NCI-H345 (cell line): ENCODE results near the gene GATA3.

Source experiments
- DNase-seq: peaks from one replicate; lab custom pipeline; 2025; lab: John Stamatoyannopoulos, UW

The GATA3 gene

DNA sequence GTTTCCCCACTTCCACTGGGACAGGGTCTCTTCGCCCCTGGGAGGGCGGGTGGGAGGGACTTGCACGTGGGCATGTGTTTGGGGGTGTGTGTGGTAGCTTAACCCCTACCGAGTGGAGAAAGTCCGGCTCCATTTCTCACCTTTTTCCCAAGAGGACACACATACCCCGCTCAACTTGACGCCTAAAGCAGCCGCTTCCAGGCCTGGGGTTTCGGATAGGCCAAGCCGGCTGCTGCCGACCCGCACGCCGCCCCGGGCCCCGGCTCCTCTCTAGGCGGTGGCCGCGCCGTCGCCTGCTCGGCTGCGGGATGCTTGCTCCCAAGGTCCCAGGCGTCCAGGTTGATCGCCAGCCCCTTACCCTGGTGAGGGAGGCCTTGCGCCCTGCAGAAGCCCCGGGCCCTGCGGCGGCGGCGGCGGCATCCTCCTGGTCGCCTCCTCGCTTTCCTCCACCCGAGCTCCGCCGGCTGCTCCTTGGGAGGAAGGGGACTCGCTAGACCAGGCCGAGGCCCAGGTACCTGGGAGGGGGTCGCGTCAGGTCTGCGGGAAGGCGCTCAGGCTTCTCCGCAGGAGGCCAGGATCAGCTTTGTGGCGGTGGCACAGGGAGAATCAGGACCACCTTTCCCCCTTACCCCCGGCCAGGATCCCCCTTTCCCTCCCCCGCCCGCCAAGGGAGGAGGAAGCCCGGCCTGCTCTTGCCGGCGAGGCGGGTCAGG is 3.2 kb upstream of the GATA3 start:
- no peak for DNase-seq

DNA sequence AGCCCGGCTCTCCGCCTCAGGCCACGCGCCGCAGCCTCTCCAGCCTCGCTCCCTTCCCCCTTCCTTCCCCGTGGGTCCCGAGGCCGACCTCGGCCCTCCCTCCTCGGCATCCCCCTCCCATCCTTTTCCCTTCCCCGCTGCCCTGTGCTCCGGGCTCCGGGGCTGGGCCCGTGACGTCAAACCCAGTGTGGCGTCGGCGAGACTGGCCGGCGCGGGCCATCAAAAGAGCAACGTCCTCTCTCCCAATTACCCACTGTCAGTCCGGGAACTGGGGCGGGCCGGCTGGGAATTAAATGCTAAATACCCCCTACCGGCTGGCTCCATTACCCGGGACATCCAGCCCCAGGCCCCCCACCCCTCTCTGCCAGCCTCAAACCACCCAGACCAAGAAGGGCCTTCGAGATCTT is 2.6 kb upstream of the GATA3 start:
- DNase-seq: no peak

DNA sequence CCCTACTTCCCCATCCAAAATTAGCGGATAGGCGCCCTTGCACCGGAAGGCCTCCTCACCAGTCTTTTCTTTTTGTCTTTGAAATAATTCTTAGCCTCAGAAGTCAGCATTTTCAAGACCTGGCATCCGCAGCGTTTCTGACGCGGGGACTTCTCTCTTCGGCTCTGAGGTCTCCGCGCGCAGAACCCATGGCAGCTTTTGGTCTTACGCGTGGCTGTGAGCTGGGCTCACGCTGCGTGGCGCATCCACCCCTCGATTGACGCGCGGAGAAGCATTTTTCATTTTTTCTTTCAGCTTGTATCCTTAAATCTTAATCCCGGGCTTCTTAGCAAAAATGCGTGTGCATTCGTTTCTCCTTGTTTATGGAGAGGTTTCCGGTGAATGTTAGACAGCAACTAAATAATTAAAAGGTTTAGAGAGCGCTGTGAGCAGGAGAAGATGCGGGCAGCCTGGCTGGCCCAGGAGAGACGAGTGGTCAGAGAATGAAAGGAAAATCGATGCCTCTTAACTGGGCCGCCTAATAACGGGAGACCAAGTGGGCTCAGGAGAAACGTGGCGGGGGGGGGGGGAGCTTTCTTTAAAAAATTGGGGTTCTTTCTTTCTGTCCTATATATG is 2.0 kb upstream of the GATA3 start:
- DNase-seq: no peak

DNA sequence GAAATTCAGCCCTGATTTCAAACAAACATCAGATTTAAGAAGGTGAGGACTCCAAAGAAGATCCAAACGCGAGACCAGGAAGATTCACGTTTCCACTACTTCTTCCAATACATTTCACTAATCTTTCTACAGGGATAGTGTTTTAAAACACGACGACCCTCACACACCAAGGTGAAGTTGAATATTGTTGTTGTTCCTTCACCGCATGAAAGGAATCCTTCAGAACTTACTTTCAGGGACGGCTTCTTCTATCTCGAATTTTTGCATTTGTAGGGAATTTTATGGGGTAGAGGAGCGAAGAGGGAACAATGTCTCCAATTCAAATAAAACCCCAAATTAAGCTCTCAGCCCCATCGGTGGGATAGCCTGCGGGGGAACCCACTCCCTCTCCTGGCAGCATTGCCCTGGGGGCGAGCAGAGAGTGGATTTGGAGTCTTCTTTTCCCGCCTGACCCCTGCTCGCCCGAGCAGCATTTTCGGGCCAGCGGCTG is 1.5 kb upstream of the GATA3 start:
- DNase-seq: no peak

DNA sequence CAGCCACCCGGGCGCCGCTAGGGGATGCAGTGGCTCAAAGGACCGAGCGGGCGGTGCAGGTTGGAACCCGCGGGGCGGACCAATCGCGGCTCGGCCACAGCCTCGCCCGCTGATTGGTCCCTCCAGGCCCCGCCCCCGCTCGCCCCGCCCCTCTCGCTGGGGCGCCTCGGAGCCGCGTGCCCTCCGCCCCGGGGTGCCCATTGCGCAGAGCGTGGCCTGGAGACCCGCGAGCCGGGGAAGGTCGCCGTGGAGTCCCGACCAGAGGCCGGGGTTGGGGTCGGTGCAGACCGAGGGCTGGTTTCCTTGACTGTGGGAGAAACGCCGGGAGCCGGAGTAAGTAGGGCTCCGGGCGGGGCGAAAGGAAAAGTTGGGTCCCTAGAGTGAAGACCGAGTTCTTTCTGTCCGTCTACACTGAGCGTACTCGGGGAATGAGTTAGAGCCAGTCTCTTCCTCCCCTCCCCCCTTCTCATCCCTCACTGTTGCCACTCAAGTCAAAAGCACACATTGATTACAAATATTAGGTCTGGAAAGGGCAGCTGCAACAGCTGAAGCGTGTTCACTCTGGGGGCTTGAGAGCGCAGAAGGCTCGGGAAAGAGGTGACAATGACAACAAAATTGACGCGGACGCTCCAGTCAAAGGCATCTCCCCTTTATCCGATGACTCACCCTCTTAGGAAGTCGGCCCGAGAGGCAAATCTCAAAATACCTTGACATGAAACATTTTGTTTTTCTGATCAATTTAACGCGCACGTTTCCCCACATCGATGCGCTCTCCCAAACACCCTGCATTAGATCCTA is 843 bp upstream of the GATA3 start:
- no peak for DNase-seq

DNA sequence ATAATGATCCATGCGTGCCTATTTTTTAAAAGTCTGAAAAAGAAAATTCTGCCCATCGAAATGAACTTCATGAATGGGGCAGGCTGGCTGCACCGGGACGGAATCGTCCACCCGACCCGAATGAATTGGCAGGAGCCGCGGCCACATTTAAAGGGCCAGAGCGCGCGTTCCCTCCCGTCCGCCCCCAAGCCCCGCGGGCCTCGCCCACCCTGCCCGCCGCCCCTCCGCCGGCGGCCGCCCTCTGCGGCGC is 319 bp upstream of the GATA3 start:
- DNase-seq: no peak

DNA sequence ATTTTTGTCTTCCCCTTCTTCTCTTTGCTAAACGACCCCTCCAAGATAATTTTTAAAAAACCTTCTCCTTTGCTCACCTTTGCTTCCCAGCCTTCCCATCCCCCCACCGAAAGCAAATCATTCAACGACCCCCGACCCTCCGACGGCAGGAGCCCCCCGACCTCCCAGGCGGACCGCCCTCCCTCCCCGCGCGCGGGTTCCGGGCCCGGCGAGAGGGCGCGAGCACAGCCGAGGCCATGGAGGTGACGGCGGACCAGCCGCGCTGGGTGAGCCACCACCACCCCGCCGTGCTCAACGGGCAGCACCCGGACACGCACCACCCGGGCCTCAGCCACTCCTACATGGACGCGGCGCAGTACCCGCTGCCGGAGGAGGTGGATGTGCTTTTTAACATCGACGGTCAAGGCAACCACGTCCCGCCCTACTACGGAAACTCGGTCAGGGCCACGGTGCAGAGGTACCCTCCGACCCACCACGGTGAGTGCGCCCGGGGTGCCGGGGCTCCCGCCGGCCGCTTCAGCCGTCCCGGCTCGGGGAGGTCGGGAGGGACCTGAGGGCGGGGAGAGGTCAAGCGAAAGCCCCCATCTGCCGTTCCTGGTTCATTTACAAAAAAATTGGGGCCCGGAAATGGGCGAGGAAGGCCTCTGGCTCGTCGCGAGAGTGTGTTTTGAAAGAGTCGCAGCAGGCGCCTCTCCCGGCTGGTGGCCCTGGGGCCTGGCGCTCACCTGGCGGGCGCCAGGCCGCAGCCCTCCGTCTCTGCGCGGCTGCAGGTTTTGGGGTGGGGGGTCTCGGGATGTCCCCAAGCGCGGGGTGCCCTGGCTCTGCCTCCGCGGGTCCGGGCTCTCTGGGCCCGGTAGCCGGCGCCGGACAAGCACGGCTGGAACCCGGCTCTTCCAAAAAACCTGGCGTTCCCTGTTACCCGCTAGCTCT is 1.2 kb downstream of the GATA3 start:
- DNase-seq: no peak

DNA sequence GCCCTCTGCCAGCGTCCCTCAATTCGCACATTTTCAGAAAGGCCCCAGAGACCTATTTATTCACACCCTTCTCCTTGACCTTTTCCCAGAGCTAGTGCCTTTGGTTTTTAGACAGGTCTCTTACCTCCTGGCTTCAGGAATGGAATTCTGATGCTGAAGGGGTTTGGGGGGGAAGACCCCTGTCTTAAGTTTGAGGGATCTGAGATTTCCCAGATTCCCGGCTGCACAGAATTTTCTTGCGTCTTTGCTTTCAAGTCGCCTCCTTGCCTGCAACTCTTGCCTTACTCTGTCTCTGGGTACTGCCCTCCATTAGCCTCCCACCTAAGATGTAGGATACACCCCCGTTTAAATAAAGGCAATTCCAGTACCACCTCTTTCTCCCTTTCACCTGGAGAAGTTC is 1.9 kb downstream of the GATA3 start:
- DNase-seq: no peak

DNA sequence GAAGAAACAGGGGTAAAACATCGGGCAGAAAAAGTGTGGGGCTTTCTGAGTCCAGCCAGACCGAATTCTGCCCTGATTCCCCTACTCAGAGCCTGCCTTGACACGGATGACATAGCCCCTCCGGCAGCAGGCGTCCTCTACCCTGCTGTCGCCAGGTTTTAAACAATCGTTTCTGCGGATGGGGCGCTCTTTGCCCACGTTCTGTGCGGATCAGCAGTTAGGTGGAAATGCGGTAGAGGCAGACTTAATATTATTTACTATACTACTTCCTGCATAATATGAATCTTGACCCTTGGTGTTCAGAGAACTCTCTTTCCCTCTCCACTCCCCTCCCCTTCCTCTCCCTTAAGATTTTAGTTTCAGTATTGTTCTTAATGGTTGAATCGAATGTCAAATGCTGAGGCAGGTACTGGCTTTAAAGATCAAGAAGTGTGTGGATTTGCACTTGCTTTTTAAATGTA is 2.4 kb downstream of the GATA3 start:
- DNase-seq: no peak

DNA sequence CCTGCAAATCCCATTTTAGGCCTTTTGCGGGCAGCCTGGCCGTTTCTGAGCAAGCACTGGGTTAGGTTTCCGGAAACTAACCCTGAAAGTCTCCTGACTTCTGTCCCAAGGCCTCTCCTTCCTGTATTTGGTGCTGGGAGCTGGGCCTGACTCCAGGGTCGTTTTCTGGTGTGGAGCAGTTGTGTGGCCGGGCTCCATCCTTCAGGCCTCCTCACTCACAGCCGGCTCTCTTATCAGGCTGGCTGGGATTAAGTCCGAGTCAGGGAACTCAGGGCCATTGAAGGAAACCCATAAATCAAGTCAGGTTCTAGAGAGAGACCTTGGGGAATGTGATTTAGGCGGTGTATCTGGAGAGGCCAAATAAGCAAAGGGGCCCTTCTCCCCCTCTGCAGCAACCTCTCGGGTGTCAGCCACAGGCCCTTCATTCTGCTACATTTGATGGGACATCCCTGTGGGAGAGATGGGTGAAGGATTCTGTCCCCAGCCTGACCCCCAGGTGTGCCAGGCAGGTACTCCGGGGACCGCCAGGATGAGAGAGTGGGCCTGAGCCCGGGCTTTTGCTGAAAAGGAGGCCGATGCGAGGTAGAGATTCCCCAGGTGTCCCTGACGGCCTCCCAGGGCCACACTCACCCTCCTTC is 3.3 kb downstream of the GATA3 start:
- DNase-seq: no peak

DNA sequence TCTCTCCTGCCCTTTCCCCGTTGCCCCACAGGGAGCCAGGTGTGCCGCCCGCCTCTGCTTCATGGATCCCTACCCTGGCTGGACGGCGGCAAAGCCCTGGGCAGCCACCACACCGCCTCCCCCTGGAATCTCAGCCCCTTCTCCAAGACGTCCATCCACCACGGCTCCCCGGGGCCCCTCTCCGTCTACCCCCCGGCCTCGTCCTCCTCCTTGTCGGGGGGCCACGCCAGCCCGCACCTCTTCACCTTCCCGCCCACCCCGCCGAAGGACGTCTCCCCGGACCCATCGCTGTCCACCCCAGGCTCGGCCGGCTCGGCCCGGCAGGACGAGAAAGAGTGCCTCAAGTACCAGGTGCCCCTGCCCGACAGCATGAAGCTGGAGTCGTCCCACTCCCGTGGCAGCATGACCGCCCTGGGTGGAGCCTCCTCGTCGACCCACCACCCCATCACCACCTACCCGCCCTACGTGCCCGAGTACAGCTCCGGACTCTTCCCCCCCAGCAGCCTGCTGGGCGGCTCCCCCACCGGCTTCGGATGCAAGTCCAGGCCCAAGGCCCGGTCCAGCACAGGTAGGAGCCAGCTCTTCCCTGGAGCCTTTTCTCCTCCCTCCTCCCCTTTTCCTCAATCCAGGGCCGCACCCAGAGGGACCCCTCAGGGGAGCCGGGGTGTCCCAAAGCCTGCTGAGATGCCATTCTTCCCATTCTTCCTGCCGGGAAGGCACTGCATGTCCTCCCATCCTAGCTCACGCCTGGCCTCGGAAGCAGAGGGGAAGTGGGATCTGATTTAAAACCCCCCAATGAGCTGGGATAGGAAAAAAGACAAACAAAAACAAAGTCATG is 4.0 kb downstream of the GATA3 start:
- DNase-seq: no peak

DNA sequence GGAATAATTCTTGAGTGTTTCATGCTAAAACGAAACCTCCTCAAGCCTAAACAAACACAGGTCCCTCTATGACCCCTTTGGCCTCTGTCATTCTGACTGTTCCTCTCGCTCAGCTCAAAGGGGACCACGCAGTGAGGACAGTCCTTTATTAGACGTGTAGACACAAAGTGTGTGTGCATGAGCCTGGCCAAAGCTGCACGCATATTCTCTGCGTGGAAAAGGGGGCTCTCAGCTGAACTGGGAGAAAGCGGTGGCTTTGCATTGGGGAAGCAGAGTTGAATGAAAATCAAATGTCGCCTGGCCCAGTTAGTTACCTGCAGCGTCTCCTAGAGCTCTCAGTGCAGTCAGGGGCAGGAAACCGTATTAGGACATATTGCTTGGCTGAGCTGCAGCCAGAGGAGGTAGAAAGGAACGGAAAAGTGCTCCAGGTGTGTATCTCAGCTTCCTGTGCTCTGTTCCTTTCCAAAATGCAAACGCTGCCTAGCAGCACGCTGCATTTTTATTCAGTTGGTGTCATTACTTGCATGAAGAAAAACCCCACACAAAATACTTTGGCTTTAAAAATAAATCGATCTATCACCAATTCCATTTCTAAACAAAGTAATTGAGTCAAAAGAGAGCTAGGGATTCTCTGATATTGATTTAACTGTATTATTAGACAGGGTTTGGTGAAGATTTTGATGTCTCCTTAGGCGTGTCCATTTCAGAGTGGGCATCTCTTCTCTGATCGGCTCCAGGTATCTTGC is 4.9 kb downstream of the GATA3 start:
- DNase-seq: no peak

DNA sequence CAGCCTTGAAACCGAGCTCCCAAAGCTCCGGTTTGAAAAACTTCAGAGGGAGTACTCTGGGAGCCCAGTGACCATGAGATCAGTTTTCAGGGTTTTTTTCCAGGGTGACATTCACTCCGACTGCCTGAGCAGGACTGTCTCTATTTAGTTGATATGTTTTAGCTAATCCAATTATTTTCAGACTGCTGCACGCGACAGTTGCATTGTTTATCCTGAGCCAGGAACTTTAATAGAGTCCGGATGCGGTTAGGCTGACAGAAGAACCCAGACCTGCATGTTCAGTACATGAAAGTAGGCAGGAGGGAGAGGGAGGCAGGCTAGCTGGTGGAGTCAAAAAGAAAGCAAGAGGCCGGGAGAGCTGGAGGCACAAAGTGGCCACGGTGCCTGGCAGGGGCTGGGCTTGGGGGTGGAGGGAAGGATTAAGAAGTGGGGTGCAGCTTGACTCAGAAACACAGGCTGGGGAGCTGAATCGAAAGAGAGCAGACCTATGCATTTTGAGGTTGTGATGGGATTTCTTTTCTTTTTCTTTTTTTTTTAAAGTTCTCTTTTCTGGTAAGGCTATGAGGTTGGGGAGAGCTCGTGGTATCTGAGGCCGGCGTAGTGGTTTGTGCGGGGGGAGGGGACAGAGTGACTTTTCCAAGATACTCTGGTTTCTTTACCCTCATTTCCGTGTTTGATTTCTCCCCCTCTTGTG is 5.7 kb downstream of the GATA3 start:
- DNase-seq: no peak

DNA sequence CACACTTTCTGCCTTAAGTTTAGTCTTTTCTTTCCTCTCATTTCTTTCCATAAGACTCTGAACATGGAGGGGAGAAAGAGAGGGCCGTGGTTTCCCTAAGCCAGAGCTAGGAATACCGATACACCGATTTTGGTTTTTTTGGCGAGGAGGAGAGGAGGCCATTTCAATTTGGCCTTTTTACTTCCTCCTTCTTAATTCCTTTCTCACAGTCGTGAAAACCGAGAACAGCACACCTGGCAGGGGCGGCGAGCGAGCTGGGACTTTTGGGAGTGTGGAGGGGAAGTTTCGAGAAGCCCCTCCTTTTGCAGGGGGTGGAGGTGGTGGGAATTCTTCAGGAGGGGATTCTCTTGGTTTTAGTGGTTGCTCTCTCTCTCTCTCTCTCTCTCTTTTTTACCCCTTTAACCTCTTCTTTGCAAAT is 6.2 kb downstream of the GATA3 start:
- DNase-seq: no peak

DNA sequence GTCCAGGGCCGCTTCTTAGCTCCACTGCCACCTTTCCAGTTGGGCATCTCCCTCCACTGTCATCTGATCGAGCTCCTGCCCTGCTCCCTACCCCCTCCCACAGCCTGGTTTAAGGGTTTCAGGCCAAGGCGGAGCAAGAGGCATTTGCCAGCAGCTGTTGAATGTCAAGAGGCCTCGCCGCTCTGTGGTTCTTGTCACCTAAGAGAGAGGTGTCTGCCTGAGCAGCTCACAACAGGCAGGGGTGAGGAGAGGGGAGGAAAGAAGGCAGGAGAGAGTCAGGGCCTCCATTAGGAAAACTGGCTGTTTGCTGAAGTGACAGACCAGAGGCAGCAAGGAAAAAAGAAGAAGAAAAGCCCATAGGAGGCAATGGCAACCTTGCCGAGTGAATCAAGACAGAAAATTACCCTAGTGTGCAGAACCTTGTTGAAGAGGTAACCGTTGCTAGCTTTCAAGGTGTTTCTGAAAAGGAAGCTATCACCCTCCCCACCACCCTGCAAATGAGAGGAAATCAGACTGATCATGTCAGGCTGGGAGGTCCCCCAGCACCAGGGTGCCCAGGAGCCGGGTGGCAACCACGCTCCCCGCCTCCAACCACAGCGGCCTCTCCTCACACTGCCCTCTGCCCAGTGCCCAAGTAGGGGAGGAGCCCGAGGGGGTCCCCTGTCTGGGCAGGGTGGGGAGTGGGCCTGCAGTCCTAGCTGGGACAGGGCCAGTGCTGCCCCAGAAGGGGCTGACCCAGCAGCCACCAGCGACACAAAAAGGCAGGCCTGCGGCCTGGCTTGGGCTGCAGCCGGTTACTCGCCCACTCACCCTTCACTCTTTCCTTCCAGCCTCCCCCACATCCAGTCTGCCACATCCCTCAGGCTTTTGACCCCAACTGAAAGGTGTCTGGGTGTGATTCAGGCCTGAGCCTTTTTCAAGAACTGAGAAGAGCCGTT is 7.1 kb downstream of the GATA3 start:
- no peak for DNase-seq

DNA sequence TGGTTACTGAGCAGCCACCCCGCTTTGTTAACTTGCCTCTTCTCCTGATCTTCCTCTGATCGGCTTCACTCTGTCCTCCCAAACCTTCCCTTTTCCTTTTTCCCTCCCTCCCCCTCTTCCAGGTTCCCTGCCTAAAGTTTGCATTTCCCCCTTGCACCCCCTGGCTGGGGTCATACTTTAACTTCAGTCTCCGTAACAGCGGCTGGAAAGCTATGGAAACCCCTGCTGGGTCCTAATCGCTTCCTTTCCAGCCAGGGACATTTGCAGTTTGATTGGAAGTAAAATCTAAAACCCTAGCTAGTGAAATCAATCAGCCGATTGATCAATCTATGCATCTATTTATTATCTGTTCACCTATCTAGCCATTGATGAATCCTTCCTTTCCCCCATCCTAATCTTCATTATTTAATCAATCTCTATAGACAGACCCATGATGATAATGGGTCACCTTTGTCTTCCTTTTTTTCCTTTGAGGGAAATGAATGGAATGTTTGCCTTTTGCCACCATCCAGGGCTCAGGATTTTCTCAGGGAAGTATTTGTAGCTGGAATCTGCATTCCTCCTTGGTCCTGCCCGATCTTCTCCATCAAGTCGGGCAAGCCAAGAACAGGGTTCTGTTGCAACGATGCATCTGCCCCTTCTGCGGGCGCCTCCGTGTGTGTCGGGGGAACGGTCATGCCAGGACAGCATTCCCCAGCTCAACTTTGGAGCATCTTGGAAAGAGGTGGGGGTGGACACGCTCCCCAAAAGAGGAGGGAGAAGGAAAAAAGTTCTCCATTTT is 8.8 kb downstream of the GATA3 start:
- DNase-seq: no peak

DNA sequence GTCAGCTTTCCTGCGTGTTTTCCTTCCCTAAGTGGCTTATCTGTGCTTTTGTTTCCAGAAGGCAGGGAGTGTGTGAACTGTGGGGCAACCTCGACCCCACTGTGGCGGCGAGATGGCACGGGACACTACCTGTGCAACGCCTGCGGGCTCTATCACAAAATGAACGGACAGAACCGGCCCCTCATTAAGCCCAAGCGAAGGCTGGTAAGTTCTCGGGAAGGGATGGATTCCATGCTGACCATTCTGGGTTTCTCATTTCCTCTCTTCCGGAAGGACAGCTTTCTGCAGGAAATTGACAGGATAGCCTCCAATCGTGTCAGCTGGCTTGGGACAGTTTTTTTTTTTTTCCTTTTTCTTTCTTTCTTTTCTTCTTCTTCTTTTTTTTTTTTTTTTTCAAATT is 9.4 kb downstream of the GATA3 start:
- DNase-seq: no peak
